Psoas muscle (tissue), 8 donors: ENCODE measurements around the gene AMZ1. TPM values are rescaled to one million over a fixed set of nuclear protein-coding genes. Genes with fewer than 3 reads are reported as not detected.
"Not testable (repeated sequence)": the region's sequence is repeated elsewhere in the genome, so short reads cannot be mapped to it uniquely, and the experiment has no call there.

Source experiments
- ATAC-seq, 4 donors: fragments of 200-7000 bp; cut with Tn5 transposase; one replicate each; pipeline ENCODE4 v1.9.1; 2020; ENCODE audit warnings: moderate library complexity in 3 of 4, mild to moderate bottlenecking in 2 of 4
- DNase-seq, 2 donors: peaks; one replicate each; pipeline ENCODE4 v3.0.0-alpha.2; 2020
- H3K27ac ChIP-seq: fragments of 200-600 bp; one replicate; pipeline ENCODE4 v1.8.0; 2022
- H3K27me3 ChIP-seq, 3 donors: fragments of 200-600 bp in 1 of 3; one replicate each; pipeline versions ENCODE4 v1.6.1 to v1.8.0; 2013 to 2022; ENCODE audit warnings: low read length in 2 of 3, mild to moderate bottlenecking in 2 of 3, moderate library complexity in 1 of 3; ENCODE audit not compliant: insufficient read depth in 3 of 3
- H3K36me3 ChIP-seq, 2 donors: fragments of 200-600 bp in 1 of 2; one replicate each; pipeline versions ENCODE4 v1.6.1 to v1.8.0; 2013 to 2022; ENCODE audit warnings: low read depth in 1 of 2, mild to moderate bottlenecking in 1 of 2, moderate library complexity in 1 of 2; ENCODE audit not compliant: insufficient read depth in 1 of 2
- H3K4me1 ChIP-seq: fragments of 200-600 bp; one replicate; pipeline ENCODE4 v1.8.0; 2022
- H3K4me3 ChIP-seq: fragments of 200-600 bp; one replicate; pipeline ENCODE4 v1.8.0; 2022; ENCODE audit warnings: mild to moderate bottlenecking
- H3K9me3 ChIP-seq: fragments of 200-600 bp; one replicate; pipeline ENCODE4 v1.8.0; 2022
- WGBS, 3 donors: extraction: QIAGEN DNeasy Blood & Tissue Kit; methylation state at CpG; one replicate each; pipeline versions ENCODE4 v1.1.6 to v1.1.7; 2013; 5-methylcytosine and 5-hydroxymethylcytosine counted together
- intact Hi-C, 2 donors: fragments of 100-400 bp; cut with DNase I; formaldehyde crosslinking; loops; one replicate each; pipeline versions ENCODE4 v1.11.0 to v1.14.2; 2022
- polyA plus RNA-seq, 3 donors: library from polyadenylated mRNA; stranded (reverse); fragments of 200-250 nt; gene quantifications; one replicate each; pipeline ENCODE4 v1.2.3, GENCODE V29; 2013
- total RNA-seq, 4 donors: library from RNA; stranded (reverse); fragmentation: NEBNext Ultra II Directional in 2 of 4; extraction: Animal tissue kit (Norgen Biotek cat#: 25700) in 2 of 4; gene quantifications; one replicate each; pipeline versions ENCODE4 v1.2.1 to v1.2.4, GENCODE V29; 2021 to 2023
- TF ChIP-seq, protein P1 (sequence below): fragments of 200-600 bp; IDR thresholded peaks from one replicate; pipeline ENCODE4 v1.8.0; 2022; ENCODE audit warnings: antibody characterized with exemption
- donor health status: healthy with polysubstance abuse.
- donor health status: DM: no; HTN: no; CAD: no; lungs with moderate emphysema.
- donor health status: Bipolar disorder and iron deficiency.
- donor health status: healthy.
- donor health status: DM: yes; HTN: yes; CAD: no.
- donor health status: DM: no; HTN: no; CAD: no.
- donor health status: DM: no; HTN: no; CAD: no.
- donor health status: DM: yes; HTN: yes; CAD: no.

The AMZ1 gene
- total and polyA plus RNA-seq, 7 donors = 0.03 TPM; not detected in 6

DNA sequence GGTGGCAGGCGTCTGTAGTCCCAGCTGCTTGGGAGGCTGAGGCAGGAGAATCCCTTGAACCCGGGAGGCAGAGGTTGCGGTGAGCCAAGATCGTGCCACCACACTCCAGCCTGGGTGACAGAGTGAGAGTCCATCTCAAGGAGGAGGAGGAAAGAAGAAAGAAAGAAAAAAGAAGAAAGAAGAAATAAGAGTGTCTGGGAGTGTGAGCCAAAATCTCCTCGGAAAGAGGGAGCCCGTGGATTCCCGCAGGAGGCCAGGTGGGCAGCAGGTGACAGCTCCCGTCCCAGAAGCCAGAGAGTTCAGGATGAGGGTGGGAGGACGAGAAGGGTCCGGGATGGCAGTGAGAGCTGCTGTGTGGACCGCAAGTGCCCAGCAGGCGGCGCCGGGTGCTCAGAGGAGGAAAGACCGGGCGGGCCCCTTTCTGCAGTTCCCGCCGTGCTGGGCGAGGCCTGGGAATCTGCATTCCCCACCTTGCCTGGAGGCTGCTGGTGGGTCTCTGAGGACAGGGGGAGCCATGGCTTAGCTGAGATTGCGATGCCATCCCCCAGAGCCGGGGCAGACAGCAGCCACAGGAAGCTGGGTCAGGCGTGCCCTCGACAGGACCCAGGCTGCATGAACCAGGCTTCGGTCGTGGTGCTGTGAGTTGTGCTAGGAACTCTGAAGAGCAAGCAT lies 17.1 kb upstream of the AMZ1 start:
- intact Hi-C loops = no loop called here
- TF ChIP-seq, protein P1, sequence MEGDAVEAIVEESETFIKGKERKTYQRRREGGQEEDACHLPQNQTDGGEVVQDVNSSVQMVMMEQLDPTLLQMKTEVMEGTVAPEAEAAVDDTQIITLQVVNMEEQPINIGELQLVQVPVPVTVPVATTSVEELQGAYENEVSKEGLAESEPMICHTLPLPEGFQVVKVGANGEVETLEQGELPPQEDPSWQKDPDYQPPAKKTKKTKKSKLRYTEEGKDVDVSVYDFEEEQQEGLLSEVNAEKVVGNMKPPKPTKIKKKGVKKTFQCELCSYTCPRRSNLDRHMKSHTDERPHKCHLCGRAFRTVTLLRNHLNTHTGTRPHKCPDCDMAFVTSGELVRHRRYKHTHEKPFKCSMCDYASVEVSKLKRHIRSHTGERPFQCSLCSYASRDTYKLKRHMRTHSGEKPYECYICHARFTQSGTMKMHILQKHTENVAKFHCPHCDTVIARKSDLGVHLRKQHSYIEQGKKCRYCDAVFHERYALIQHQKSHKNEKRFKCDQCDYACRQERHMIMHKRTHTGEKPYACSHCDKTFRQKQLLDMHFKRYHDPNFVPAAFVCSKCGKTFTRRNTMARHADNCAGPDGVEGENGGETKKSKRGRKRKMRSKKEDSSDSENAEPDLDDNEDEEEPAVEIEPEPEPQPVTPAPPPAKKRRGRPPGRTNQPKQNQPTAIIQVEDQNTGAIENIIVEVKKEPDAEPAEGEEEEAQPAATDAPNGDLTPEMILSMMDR = peak; percentile 72
- Histone ChIP-seq H3K4me1 (no peaks in the 10 kb centered on the region), H3K27ac (no peak overlapping the region), H3K4me3 (no peak overlapping the region), H3K27me3 (peaks cover 0 to 10% (median 5%) of the 10 kb centered on the region in 3 donors), H3K9me3 (no peaks in the 10 kb centered on the region), H3K36me3 (no peaks in the 10 kb centered on the region)
- ATAC-seq (peak; percentile 73 to 90 (median 78)), DNase-seq (peak; percentile 70 to 83)
- 9 to 20% (median 19%) methylated on average over 22 to 25 of the region's 25 CpGs for WGBS, 3 donors

DNA sequence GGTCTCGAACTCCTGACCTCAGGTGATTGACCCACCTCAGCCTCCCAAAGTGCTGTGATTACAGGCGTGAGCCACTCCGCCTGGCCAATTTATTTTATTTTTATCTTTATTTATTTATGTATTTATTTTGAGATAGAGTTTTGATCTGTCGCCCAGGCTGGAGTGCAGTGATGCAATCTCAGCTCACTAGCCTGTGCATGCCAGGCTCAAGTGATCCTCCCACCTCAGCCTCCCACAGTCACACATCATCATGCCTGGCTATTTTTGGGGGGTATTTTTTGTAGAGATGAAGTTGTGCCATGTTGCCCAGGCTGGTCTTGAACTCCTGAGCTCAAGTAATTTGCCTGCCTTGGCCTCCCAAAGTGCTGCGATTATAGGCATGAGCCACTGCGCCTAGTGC lies 14.8 kb upstream of the AMZ1 start:
- WGBS, 3 donors = 80 to 88% (median 84%) methylated on average over 6 of the region's 6 CpGs
- H3K27ac ChIP-seq, ATAC-seq, H3K36me3 ChIP-seq, intact Hi-C loops, H3K4me1 ChIP-seq, H3K27me3 ChIP-seq, DNase-seq, H3K9me3 ChIP-seq, H3K4me3 ChIP-seq: not testable (repeated sequence)

DNA sequence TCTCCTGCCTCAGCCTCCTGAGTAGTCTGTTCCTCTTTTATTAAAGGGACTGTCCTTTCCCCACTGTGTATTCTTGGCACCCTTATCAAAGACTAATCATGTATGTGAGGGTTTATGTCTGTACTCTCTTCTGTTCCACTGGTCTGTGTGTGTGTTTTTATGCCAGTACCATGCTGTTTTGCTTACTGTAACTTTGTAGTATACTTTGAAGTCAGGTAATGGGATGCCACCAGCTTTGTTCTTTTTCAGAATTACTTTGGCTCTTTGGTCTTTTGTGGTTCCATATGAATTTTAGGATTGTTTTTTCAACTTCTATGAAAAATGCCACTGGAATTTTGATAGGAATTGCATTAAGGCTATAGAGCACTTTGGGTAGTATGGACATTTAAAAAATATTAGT lies 14.1 kb upstream of the AMZ1 start:
- Histone ChIP-seq H3K27me3 (peaks cover 0 to 5% (median 0%) of the 10 kb centered on the region in 3 donors), H3K9me3 (no peaks in the 10 kb centered on the region), H3K4me1 (no peaks in the 10 kb centered on the region), H3K36me3 (no peaks in the 10 kb centered on the region), H3K27ac (no peak overlapping the region), H3K4me3 (no peak overlapping the region)
- intact Hi-C loops = no loop called here
- TF ChIP-seq, protein P1 = no peak
- DNase-seq (no peak), ATAC-seq (no peak)

DNA sequence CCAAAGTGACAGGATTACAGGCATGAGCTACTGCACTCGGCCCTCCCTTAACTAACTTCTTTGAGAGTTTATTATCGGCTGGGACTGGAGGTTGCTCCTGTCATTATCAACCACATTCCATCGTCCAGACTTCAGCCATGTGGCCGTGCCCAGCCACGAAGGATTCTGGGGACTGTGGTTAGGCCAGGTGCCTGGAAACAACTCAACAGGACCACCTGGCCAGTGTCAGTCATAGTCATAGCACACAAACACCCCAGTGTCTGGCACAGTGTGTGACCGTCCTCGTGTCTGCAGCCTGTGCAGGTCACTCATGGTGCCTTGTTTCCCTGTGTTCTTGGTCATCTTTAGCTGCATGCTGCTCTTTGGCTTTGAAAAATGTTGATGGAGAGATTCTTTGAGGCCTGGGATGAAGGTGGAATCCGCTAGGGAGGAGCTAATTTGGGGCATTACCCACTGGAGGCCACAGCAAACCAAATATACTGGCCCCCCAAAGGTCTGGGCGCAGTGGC lies 12.7 kb upstream of the AMZ1 start:
- Histone ChIP-seq H3K4me1 (no peaks in the 10 kb centered on the region), H3K36me3 (no peaks in the 10 kb centered on the region), H3K9me3 (no peaks in the 10 kb centered on the region), H3K27me3 (peaks cover 0 to 11% (median 1%) of the 10 kb centered on the region in 3 donors), H3K4me3 (no peak overlapping the region), H3K27ac (no peak overlapping the region)
- intact Hi-C loops = no loop called here
- TF ChIP-seq, protein P1 = no peak
- WGBS, 3 donors = 60 to 66% (median 61%) methylated on average over 9 of the region's 9 CpGs
- ATAC-seq = no peak
- DNase-seq = no peak

DNA sequence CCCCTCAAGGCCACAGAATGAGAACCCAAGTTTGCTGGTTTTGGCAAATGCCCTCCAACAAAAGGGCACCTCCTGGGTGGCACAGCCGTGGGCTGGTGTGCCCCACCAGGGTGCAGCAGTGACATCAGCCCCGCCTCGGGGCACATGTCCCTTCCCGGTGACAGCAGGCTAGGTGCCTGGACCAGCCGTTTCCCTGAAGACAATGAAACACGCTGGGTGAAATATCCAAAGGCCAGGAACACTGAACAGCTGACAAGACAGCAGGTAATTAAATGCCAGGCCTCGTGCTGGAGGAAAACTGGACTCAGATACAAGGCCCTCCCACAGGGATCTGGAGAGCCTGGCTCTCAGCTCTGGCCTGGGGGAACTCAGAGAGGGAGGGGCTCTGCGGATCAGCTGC lies 11.4 kb upstream of the AMZ1 start:
- WGBS, 3 donors = 54 to 61% (median 59%) methylated on average over 7 of the region's 8 CpGs
- ATAC-seq, DNase-seq, H3K27ac ChIP-seq, H3K4me3 ChIP-seq, intact Hi-C loops, H3K9me3 ChIP-seq, H3K36me3 ChIP-seq, H3K4me1 ChIP-seq: not testable (repeated sequence)
- H3K27me3 ChIP-seq = peaks cover 0 to 18% (median 0%) of the 10 kb centered on the region in 3 donors

DNA sequence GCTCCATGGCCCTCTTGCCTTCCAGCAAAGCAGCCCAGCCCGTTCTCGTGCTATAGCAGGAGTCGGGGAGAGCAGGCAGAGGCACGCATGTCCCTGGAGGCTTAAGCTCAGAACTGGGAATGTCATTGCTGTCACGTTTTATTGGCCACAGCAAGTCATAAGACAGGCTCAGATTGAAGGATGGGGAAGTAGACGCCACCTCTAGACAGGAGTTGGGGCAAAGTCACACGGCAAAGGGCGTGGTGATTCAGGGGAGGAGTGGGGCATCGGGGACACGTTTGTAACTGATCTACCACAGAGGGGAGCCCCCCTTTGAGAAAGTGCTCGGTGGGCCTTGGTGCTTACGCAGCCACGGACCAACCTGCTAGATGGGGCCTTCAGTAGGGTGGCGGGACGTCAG lies 9.5 kb upstream of the AMZ1 start:
- H3K36me3 ChIP-seq, H3K9me3 ChIP-seq, H3K27ac ChIP-seq, ATAC-seq, H3K4me1 ChIP-seq, DNase-seq, H3K4me3 ChIP-seq, intact Hi-C loops: not testable (repeated sequence)
- 78 to 85% (median 82%) methylated on average over 13 to 15 of the region's 15 CpGs for WGBS, 3 donors
- H3K27me3 ChIP-seq = peaks cover 0 to 34% (median 5%) of the 10 kb centered on the region in 3 donors

DNA sequence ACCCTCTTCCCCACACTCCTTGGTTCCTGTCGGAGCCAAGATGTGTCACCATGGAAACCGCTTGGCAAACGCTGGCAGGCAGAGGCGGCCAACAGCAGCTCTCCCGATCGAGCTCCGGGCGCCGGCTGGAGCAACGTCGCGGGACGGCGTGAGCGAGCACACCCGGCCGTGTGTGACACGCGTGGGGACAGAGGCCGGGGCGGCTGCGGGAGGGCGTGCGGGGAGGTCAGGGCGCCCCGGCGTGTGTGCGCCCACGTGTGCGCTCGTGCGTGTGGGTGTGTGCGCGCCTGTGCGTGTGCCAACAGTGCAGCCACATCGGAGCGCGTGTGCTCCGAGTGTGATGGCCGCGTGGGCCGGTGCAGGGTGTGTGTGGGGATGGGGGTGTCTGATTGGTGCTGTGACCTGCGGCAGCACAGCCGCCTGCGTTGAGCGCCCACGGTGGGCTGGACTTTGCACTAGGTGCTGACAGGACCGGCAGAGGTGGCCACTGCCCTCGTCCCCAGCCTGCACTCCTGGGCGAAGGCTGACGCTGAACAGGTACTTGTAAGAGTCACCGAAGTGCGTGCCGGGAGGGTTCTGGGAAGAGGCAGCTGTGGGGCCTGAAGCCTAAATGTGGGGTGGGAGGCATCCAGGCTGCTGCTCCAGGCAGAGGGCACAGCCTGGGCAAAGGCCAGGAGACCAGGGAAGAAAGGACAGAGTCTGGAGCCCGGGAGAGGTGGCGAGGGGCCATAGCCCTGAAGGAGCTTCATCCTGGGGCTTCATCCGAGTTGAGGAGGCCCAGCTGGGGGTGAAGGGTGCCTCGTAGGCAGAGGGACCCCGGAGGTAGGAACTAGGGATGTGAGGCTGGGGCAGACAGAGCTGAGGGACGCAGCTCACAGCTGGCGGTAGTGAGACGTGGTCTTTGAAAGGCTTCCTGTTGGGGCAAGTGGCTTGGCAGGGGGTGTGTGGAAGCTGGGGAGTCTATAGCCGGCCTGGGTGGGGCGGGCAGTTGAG lies 8.6 kb upstream of the AMZ1 start:
- 47 to 57% (median 52%) methylated on average over 50 to 63 of the region's 64 CpGs for WGBS, 3 donors
- peaks cover 0 to 39% (median 5%) of the 10 kb centered on the region in 3 donors for H3K27me3 ChIP-seq
- peak in 1 of 4 donors; percentile 29 for ATAC-seq

More for the DNA sequence above, 8.6 kb upstream of the AMZ1 start:
- not testable (repeated sequence) for H3K4me1 ChIP-seq, H3K4me3 ChIP-seq, H3K27ac ChIP-seq, H3K9me3 ChIP-seq, H3K36me3 ChIP-seq, DNase-seq
- intact Hi-C loops = loop anchor here (2.0 to 5.0 kb wide), 4 partner anchors 112 to 229 kb away; partner anchors contain the start of gene GRIFIN (in 1 of the 2)
